ENCODE results near the gene SUN1.

DNA sequence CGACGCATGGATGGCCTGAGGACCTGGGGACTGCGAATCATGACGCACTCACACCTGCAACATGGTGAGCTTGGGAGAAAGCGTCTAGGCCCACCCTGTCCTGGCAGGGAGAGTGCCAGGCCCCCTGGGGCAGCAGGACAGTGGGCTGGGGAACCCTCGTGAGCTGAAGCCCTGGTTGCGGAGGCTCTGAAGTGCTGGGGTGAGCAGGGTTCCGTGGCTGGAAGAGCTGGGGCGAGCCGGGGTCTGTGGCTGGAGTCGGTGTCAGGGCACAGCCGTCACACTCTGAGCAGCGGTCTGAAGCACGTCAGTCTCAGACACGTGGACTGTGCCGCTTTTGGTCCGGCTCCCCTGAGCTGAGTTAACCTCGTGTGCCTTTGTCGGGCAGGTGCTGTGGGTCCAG is 4.7 kb downstream of the SUN1 start:
- TF ChIP-seq, protein P1, sequence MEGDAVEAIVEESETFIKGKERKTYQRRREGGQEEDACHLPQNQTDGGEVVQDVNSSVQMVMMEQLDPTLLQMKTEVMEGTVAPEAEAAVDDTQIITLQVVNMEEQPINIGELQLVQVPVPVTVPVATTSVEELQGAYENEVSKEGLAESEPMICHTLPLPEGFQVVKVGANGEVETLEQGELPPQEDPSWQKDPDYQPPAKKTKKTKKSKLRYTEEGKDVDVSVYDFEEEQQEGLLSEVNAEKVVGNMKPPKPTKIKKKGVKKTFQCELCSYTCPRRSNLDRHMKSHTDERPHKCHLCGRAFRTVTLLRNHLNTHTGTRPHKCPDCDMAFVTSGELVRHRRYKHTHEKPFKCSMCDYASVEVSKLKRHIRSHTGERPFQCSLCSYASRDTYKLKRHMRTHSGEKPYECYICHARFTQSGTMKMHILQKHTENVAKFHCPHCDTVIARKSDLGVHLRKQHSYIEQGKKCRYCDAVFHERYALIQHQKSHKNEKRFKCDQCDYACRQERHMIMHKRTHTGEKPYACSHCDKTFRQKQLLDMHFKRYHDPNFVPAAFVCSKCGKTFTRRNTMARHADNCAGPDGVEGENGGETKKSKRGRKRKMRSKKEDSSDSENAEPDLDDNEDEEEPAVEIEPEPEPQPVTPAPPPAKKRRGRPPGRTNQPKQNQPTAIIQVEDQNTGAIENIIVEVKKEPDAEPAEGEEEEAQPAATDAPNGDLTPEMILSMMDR (IDR thresholded peaks at IDR 0.05) = no peak
- no peak for TF ChIP-seq POLR2A (IDR thresholded peaks at IDR 0.05)

Data from uterus (tissue), 2 donors.